ENCODE data around the gene ECE1. TPM values are rescaled to one million over a fixed set of nuclear protein-coding genes. Genes with fewer than 3 reads are reported as not detected.

ECE1 gene
- total and polyA plus RNA-seq, 2 of the 13 experiments (the other 11 are each of a cell fraction or from before 2014, with no cell fraction given): 13.5 to 21.2 TPM

GRCh38 chr1:21332554-21333311 lies 42.5 kb upstream of the ECE1 start (continued):
- TF ChIP-seq ERF (CRISPR knock-in tag; IDR thresholded peaks at IDR 0.05) (no peak), NFE2 (CRISPR knock-in tag; IDR thresholded peaks at IDR 0.05) (no peak), ZHX2 (IDR thresholded peaks at IDR 0.05; ENCODE audit: low read depth) (no peak), ZHX2 (CRISPR knock-in tag; IDR thresholded peaks at IDR 0.05; ENCODE audit: borderline replicate concordance) (no peak), IKZF1 (IDR thresholded peaks at IDR 0.05) (no peak), NFIC (IDR thresholded peaks at IDR 0.05; ENCODE audit: low read length) (no peak), ZNF770 (CRISPR knock-in tag; IDR thresholded peaks at IDR 0.05) (no peak), E2F1 (CRISPR knock-in tag; IDR thresholded peaks at IDR 0.05) (no peak), ARNT (IDR thresholded peaks at IDR 0.05) (no peak), FOXC1 (CRISPR knock-in tag; IDR thresholded peaks at IDR 0.05; ENCODE audit: borderline replicate concordance) (no peak), ZSCAN22 (CRISPR knock-in tag; IDR thresholded peaks at IDR 0.05) (no peak), KLF9 (CRISPR knock-in tag; IDR thresholded peaks at IDR 0.05; ENCODE audit: low read depth) (no peak), HNF4G (IDR thresholded peaks at IDR 0.05; ENCODE audit: borderline replicate concordance, low read depth, low read length) (peak; percentile 8; the same call in 1 of the 2 replicates), HNF4G (CRISPR knock-in tag; IDR thresholded peaks at IDR 0.05; ENCODE audit: borderline replicate concordance, low read depth) (no peak), ZSCAN25 (CRISPR knock-in tag; IDR thresholded peaks at IDR 0.05) (peak; percentile 85), RNF219 (CRISPR knock-in tag; IDR thresholded peaks at IDR 0.05) (no peak), MED8 (CRISPR knock-in tag; IDR thresholded peaks at IDR 0.05; ENCODE audit: insufficient replicate concordance) (no peak), NCOR1 (IDR thresholded peaks at IDR 0.05; ENCODE audit: borderline replicate concordance, low read length) (peak; percentile 27; the same call in 1 of the 2 replicates), ZBTB3 (CRISPR knock-in tag; IDR thresholded peaks at IDR 0.05; ENCODE audit: borderline replicate concordance, low read depth) (no peak), HNRNPL (IDR thresholded peaks at IDR 0.05; ENCODE audit: low read depth, low read length) (no peak)

All from HepG2 (cell line).